GM21528 (cell line): Measurements from ENCODE around the gene GOT1.

Experiments
- ATAC-seq: cut with Tn5 transposase; IDR thresholded peaks from one replicate; pipeline ENCODE4 v1.9.1; 2021; ENCODE audit warnings: mild to moderate bottlenecking, moderate library complexity; ENCODE audit not compliant: unreplicated experiment, low FRiP score

GOT1 gene

GRCh38 chr10:99435986-99436638 is 5.7 kb upstream of the GOT1 start:
- no peak for ATAC-seq

- ATAC-seq = no peak
Observed at GRCh38 chr10:99433378-99434020, 3.1 kb upstream of the GOT1 start.

- ATAC-seq = no peak
Observed at GRCh38 chr10:99432881-99433280, 2.5 kb upstream of the GOT1 start.

- ATAC-seq = no peak
Observed at GRCh38 chr10:99432047-99432446, 1.6 kb upstream of the GOT1 start.

GRCh38 chr10:99431190-99431760 is 851 bp upstream of the GOT1 start:
- ATAC-seq = peak; percentile 11

- ATAC-seq = peak; percentile 34
Observed at GRCh38 chr10:99430116-99430450, 341 bp downstream of the GOT1 start.

GRCh38 chr10:99429517-99430095 is 818 bp downstream of the GOT1 start:
- no peak for ATAC-seq

GRCh38 chr10:99427566-99428190 is 2.7 kb downstream of the GOT1 start:
- no peak for ATAC-seq

- no peak for ATAC-seq
Observed at GRCh38 chr10:99426689-99427088, 3.7 kb downstream of the GOT1 start.

GRCh38 chr10:99425204-99425603 is 5.2 kb downstream of the GOT1 start:
- no peak for ATAC-seq

GRCh38 chr10:99424656-99425055 is 5.8 kb downstream of the GOT1 start:
- no peak for ATAC-seq

GRCh38 chr10:99422529-99423096 is 7.8 kb downstream of the GOT1 start:
- no peak for ATAC-seq

- no peak for ATAC-seq
Observed at GRCh38 chr10:99421233-99421739, 9.1 kb downstream of the GOT1 start.

- ATAC-seq = no peak
Observed at GRCh38 chr10:99419688-99420087, 10.7 kb downstream of the GOT1 start.

- ATAC-seq = no peak
Observed at GRCh38 chr10:99418910-99419624, 11.4 kb downstream of the GOT1 start.

- ATAC-seq = no peak
Observed at GRCh38 chr10:99412099-99412498, 18.3 kb downstream of the GOT1 start.

- no peak for ATAC-seq
Observed at GRCh38 chr10:99411546-99411945, 18.9 kb downstream of the GOT1 start.

GRCh38 chr10:99410876-99411275 is 19.5 kb downstream of the GOT1 start:
- ATAC-seq = no peak

- ATAC-seq = no peak
Observed at GRCh38 chr10:99410146-99410545, 20.3 kb downstream of the GOT1 start.

- no peak for ATAC-seq
Observed at GRCh38 chr10:99406149-99406548, 24.3 kb downstream of the GOT1 start.
